ENCODE data around the gene SERTM2. TPM values are rescaled to one million over a fixed set of nuclear protein-coding genes. Genes with fewer than 3 reads are reported as not detected.

The SERTM2 gene
- total RNA-seq, 2 experiments from 2014 or later = not detected

- H2AFZ ChIP-seq (ENCODE audit: low read length) = no peak overlapping the region
- CTCF ChIA-PET (ENCODE audit: unreplicated experiment) = no interaction called here
- intact Hi-C loops (cut with micrococcal nuclease; ENCODE audit: unreplicated experiment) = no loop called here
- no peaks in the 10 kb centered on the region for H3K9me2 ChIP-seq (ENCODE audit: insufficient read depth, low read length)
- H3K4me2 ChIP-seq (ENCODE audit: low read length) = no peak overlapping the region
- H3K4me1 ChIP-seq (ENCODE audit: insufficient read depth, low read length, poor library complexity, severe bottlenecking) = no peaks in the 10 kb centered on the region
- H3K27ac ChIP-seq (ENCODE audit: low read depth, low read length, poor library complexity, severe bottlenecking) = no peak overlapping the region
- TF ChIP-seq EZH2phosphoT487 (IDR thresholded peaks at IDR 0.05; ENCODE audit: borderline replicate concordance, low read depth, low read length) (no peak), CTCF (conservative IDR thresholded peaks at IDR 0.05; ENCODE audit: low read length) (no peak)
- no peaks in the 10 kb centered on the region for H3K79me2 ChIP-seq (ENCODE audit: insufficient read depth, low read depth, low read length)
- BruUV-seq (replicated peaks) = no TSS peak
- H3K9me3 ChIP-seq (ENCODE audit: low read length) = no peaks in the 10 kb centered on the region
- no peaks in the 10 kb centered on the region for H4K20me1 ChIP-seq (ENCODE audit: insufficient read depth, low read length)
- no peak overlapping the region for H3K4me3 ChIP-seq (ENCODE audit: low read depth, low read length, poor library complexity, severe bottlenecking)
- POLR2A ChIA-PET = no interaction called here
- DNase-seq (ENCODE audit: low spot score) = no peak
- H3K36me3 ChIP-seq (ENCODE audit: insufficient read depth, low read length) = no peaks in the 10 kb centered on the region
These were observed 5.7 kb upstream of the SERTM2 start for GRCh38 chrX:111505783-111506182.

DNA sequence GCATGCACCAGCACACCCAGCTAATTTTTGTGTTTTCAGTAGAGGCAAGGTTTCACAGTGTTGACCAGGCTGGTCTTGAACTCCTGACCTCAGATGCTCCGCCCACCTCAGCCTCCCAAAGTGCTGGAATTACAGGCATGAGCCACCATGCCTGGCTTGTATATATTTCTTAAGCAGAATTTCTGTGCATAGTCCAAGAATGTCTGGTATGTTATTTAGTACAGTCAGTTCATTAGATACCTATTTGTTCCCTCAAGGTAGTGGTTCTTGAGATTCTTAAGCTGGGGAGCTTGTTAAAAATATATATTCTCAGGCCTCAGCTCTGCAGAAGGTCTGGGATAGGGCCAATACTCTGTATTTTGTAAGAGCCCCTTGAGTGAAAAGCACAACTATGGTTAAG lies 4.6 kb upstream of the SERTM2 start:
- Histone ChIP-seq H2AFZ (ENCODE audit: low read length) (no peak overlapping the region), H3K79me2 (ENCODE audit: insufficient read depth, low read depth, low read length) (no peaks in the 10 kb centered on the region), H3K4me1 (ENCODE audit: insufficient read depth, low read length, poor library complexity, severe bottlenecking) (no peaks in the 10 kb centered on the region), H3K4me3 (ENCODE audit: low read depth, low read length, poor library complexity, severe bottlenecking) (no peak overlapping the region), H3K27ac (ENCODE audit: low read depth, low read length, poor library complexity, severe bottlenecking) (no peak overlapping the region), H3K36me3 (ENCODE audit: insufficient read depth, low read length) (no peaks in the 10 kb centered on the region), H3K9me3 (ENCODE audit: low read length) (no peaks in the 10 kb centered on the region), H3K9me2 (ENCODE audit: insufficient read depth, low read length) (no peaks in the 10 kb centered on the region), H3K4me2 (ENCODE audit: low read length) (no peak overlapping the region), H4K20me1 (ENCODE audit: insufficient read depth, low read length) (no peaks in the 10 kb centered on the region)
- no peak for TF ChIP-seq EZH2phosphoT487 (IDR thresholded peaks at IDR 0.05; ENCODE audit: borderline replicate concordance, low read depth, low read length)
- TF ChIP-seq CTCF (conservative IDR thresholded peaks at IDR 0.05; ENCODE audit: low read length) = no peak
- ChIA-PET CTCF (ENCODE audit: unreplicated experiment) (no interaction called here), POLR2A (no interaction called here)
- DNase-seq (ENCODE audit: low spot score) = no peak
- no TSS peak for BruUV-seq (replicated peaks)
- intact Hi-C loops (cut with micrococcal nuclease; ENCODE audit: unreplicated experiment) = no loop called here

GRCh38 chrX:111507933-111508332 lies 3.5 kb upstream of the SERTM2 start:
- no peaks in the 10 kb centered on the region for H3K9me3 ChIP-seq (ENCODE audit: low read length)
- intact Hi-C loops (cut with micrococcal nuclease; ENCODE audit: unreplicated experiment) = no loop called here
- H2AFZ ChIP-seq (ENCODE audit: low read length) = no peak overlapping the region
- no peak overlapping the region for H3K4me3 ChIP-seq (ENCODE audit: low read depth, low read length, poor library complexity, severe bottlenecking)
- no peaks in the 10 kb centered on the region for H3K79me2 ChIP-seq (ENCODE audit: insufficient read depth, low read depth, low read length)
- DNase-seq (ENCODE audit: low spot score) = no peak
- H3K4me1 ChIP-seq (ENCODE audit: insufficient read depth, low read length, poor library complexity, severe bottlenecking) = no peaks in the 10 kb centered on the region
- H3K36me3 ChIP-seq (ENCODE audit: insufficient read depth, low read length) = no peaks in the 10 kb centered on the region
- H3K4me2 ChIP-seq (ENCODE audit: low read length) = no peak overlapping the region
- H3K27ac ChIP-seq (ENCODE audit: low read depth, low read length, poor library complexity, severe bottlenecking) = no peak overlapping the region
- H3K9me2 ChIP-seq (ENCODE audit: insufficient read depth, low read length) = no peaks in the 10 kb centered on the region
- no peaks in the 10 kb centered on the region for H4K20me1 ChIP-seq (ENCODE audit: insufficient read depth, low read length)
- BruUV-seq (replicated peaks) = no TSS peak
- no peak for TF ChIP-seq EZH2phosphoT487 (IDR thresholded peaks at IDR 0.05; ENCODE audit: borderline replicate concordance, low read depth, low read length)
- no peak for TF ChIP-seq CTCF (conservative IDR thresholded peaks at IDR 0.05; ENCODE audit: low read length)
- POLR2A ChIA-PET = no interaction called here
- CTCF ChIA-PET (ENCODE audit: unreplicated experiment) = no interaction called here

All from OCI-LY7 (cell line).